Measurements from ENCODE around the gene ATP6V1B1. TPM values are rescaled to one million over a fixed set of nuclear protein-coding genes. Genes with fewer than 3 reads are reported as not detected.
A peak's percentile ranks its signal among the peaks of the same experiment; 100 is the strongest.

Gene ATP6V1B1
- total and polyA plus RNA-seq, 2 of the 4 experiments (the other 2 are of a cell fraction): 1.3 TPM; not detected in 1

GRCh38 chr2:70921839-70922234, 13.9 kb upstream of the ATP6V1B1 start:
- no peaks in the 10 kb centered on the region for H3K79me1 ChIP-seq (ENCODE audit: low read depth in 1 of 2, low read length in 2 of 2)
- H2BK120ac ChIP-seq (ENCODE audit: low read depth, low read length): no peak overlapping the region
- no peak overlapping the region for H3K23ac ChIP-seq (ENCODE audit: low read depth, low read length)
- H3K4ac ChIP-seq (ENCODE audit: low read depth, low read length): no peak overlapping the region
- no peaks in the 10 kb centered on the region for H4K20me1 ChIP-seq (ENCODE audit: insufficient read depth, low read length)
- peak; percentile 33 for DNase-seq
- H4K91ac ChIP-seq (ENCODE audit: insufficient read depth, low read depth, low read length): no peak overlapping the region
- ChIA-PET POLR2A (ENCODE audit: unreplicated experiment) (no interaction called here), CTCF (no interaction called here)
- no peak overlapping the region for H2AK5ac ChIP-seq (ENCODE audit: low read depth, low read length)
- no CpG with 5 or more reads among the region's 2 CpGs for WGBS, 2 experiments (ENCODE audit: extremely low coverage in 2 of 2, insufficient read length in 1 of 2)
- no peak overlapping the region for H3K4me3 ChIP-seq (ENCODE audit: insufficient read depth, low read depth, low read length)
- no peak overlapping the region for H3K56ac ChIP-seq (ENCODE audit: extremely low read depth, insufficient read depth, low read length)
- no peaks in the 10 kb centered on the region for H3K4me1 ChIP-seq (ENCODE audit: control insufficient read depth, insufficient read depth, low read length)
- H3K18ac ChIP-seq (ENCODE audit: low read depth, low read length): no peak overlapping the region
- no peaks in the 10 kb centered on the region; the same call in 1 of the 2 replicates for H3K27me3 ChIP-seq (ENCODE audit: control insufficient read depth, insufficient read depth, low read length)
- H3K9me1 ChIP-seq (ENCODE audit: insufficient read depth, low read length): no peaks in the 10 kb centered on the region
- no peak overlapping the region for H2BK5ac ChIP-seq (ENCODE audit: low read depth, low read length, poor library complexity, severe bottlenecking)
- H3K9me3 ChIP-seq (ENCODE audit: control insufficient read depth, insufficient read depth, low read length): 0 out of 2 replicates have a peak, but pooled peaks cover 3% of the 10 kb centered on the region
- dilution Hi-C loops (cut with HindIII; ENCODE audit: low sequenced_read_pairs, unreplicated experiment) (no loop called here), intact Hi-C loops (cut with micrococcal nuclease) (loop anchor here (2.0 kb wide), 1 partner anchor 59 kb away; no protein-coding TSS in a partner anchor), in situ Hi-C loops (cut with MboI; ENCODE audit: low sequenced_read_pairs) (no loop called here)
- H3K9ac ChIP-seq (ENCODE audit: low read depth, low read length): no peak overlapping the region
- H3K4me2 ChIP-seq (ENCODE audit: low read depth, low read length): no peak overlapping the region
- H2BK15ac ChIP-seq (ENCODE audit: low read depth, low read length): no peak overlapping the region
- H2AK9ac ChIP-seq (replicated peaks; ENCODE audit: low read depth, low read length, poor library complexity): no peak overlapping the region
- no peak overlapping the region for H4K8ac ChIP-seq (ENCODE audit: low read depth in 2 of 2, low read length in 2 of 2)
- BruUV-seq (replicated peaks): no TSS peak
- ATAC-seq (ENCODE audit: low read depth): no peak
- H2BK20ac ChIP-seq (ENCODE audit: low read depth, low read length): no peak overlapping the region
- H3K27ac ChIP-seq (ENCODE audit: insufficient read depth, low read length): no peak overlapping the region
- no peak overlapping the region for H4K5ac ChIP-seq (ENCODE audit: low read depth, low read length)
- TF ChIP-seq RCOR1 (IDR thresholded peaks at IDR 0.05; ENCODE audit: insufficient replicate concordance, low read length) (no peak), SMC3 (IDR thresholded peaks at IDR 0.05; ENCODE audit: low read depth, low read length) (no peak), FOS (IDR thresholded peaks at IDR 0.05; ENCODE audit: low read depth, low read length) (no peak), MAFK (IDR thresholded peaks at IDR 0.05; ENCODE audit: low read depth, low read length) (no peak), MXI1 (IDR thresholded peaks at IDR 0.05; ENCODE audit: borderline replicate concordance, low read depth, low read length) (no peak)
- no peak overlapping the region for H2AFZ ChIP-seq (replicated peaks; ENCODE audit: low read length, poor library complexity)
- H3K36me3 ChIP-seq (ENCODE audit: control insufficient read depth, insufficient read depth, low read length): no peaks in the 10 kb centered on the region
- no peak overlapping the region for H3K14ac ChIP-seq (replicated peaks; ENCODE audit: low read depth, low read length)

Data from IMR-90 (cell line).